ENCODE data around the gene RNF44.
"Not testable (repeated sequence)": the region's sequence is repeated elsewhere in the genome, so short reads cannot be mapped to it uniquely, and the experiment has no call there.

The RNF44 gene

DNA sequence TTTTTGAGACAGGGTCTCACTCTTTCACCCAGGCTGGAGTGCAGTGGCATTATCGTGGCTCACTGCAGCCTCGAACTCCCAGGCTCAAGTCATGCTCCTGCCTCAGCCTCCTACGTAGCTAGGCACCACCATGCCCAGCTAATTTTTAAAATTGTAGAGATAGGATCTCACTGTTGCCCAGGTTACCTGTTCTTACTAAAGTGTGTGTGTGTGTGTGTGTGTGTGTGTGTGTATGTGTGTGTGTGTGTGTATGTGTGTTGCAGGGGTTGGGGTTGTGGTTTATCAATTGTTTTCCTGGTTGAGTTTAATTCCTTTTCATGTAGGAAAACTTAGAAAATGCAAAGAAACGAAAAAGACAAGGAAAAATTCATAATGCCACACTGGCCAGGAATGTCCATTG, 21.8 kb downstream of the RNF44 start:
- DNase-seq = no peak

DNA sequence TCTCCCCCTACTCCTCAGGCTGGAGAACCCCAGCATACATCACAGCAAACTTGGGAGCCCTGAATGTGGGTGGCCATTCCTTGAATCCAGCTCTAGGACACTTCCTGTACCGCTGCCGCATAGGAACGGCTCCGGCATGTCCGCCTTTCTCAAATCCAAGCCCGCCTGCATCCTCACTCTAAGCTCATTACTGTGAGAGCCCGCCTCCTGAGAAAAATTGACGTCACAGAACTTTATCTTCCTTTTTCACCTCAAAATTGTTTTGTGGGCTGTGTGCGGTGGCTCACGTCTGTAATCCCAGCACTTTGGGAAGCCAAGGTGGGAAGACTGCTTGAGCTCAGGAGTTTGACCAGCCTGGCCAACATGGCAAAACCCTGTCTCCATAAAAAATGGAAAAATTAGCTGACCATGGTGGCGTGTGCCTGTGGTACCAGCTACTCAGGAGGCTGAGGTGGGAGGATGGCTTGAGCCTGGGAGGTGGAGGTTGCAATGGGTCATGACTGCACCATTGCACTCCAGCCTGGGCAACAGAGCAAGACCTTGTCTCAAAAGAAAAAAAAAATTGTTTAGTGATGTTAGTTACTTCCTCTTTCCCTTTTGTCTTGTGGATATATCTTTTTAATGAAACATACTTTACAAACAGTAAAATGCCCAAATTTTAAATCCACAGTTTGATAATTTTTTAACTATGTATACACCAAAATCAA, 22.8 kb downstream of the RNF44 start:
- no peak for DNase-seq

DNA sequence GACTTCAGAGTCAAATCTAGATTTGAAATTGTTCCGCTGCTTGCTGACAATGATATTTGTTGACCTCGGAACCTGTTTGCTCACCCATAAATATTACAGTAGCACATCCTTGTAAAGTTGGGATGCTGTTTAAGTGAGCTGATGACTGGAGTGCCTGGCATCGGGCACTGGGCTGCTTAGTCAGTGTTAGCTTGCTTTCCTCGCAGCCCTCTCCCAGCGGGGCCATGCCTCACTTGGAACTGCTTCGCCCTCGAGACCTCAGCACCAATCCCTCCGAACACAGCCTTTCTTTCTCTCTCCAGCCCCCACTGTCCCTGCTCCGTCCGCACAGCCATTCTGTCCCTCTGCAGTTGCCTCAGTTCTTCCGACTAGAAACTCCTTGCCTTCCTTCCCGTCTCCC, 23.4 kb downstream of the RNF44 start:
- DNase-seq = no peak

DNA sequence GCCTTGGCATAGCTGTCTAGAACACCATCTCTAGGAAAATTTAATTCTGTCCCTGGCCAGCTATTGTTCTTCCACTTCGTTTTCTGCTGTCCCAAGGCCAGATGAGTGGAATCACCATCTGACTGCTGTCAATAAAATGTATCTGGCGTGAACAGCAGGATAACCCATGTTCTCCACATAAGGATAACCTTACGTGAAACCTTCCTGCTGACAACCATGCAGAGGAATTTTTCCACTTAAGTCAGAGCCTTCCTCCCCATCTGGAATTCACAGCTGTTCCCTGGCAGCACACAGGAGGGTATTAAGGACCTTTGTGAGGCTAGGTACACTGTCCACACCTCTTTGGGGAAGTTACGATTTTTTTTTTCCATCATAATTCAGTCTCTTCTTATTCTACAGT, 28.6 kb downstream of the RNF44 start:
- DNase-seq = no peak

DNA sequence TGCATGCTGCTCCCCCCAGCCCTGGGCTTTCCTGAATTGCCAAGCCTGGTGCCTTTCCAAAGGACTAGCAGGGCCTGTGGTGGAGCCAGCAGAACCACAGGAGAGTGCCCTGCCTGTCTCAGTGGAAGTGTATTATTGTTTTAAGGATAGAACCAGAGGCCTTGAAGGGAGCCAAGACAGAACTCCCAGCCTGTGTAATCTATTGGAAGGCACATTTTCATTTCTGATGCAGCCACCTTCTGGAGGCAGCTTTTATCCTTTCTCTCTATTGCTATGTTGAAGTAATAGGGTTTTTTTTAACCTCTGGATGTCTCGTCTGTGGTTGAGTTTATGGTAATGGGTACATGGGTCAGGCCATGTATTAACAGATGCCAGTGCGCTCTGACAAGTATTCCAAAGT, 29.3 kb downstream of the RNF44 start:
- DNase-seq = no peak

DNA sequence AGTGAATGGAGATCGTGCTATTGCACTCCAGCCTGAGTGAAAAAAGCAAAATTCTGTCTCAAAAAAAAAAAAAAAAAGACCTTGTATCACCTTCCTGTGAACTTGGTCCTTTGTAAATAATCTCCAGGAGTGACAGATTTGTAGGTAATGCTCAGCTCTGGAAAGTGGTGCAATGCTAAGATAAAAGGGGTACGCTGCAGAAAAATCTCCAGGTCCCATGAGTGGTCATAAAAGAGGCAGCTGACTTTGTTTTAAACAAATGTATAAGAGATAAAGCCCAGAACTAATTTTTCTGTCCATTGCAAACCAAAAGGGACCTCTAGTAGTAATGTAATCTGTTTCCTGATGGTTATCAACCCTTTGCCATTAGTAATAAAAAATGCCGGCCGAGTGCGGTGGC, 33.7 kb downstream of the RNF44 start:
- DNase-seq = no peak

DNA sequence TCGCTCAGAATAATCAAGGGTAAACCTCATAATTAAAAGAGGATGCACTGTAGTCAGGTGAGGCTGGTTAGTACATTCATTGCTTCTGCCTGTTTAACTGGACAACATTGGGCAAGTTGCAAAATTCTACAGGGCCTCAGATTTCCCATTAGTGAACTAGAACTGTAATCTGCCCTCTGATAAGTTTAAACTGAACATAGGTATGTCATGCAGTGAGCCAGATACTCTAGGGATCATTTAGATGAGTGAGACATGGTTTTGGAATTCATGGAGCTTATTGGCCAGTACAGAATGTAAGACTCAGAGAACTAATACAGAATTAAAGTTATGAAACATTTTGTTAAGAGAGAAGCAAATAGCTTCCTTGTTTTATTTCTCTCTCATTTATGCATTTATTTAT, 35.9 kb downstream of the RNF44 start:
- no peak for DNase-seq

DNA sequence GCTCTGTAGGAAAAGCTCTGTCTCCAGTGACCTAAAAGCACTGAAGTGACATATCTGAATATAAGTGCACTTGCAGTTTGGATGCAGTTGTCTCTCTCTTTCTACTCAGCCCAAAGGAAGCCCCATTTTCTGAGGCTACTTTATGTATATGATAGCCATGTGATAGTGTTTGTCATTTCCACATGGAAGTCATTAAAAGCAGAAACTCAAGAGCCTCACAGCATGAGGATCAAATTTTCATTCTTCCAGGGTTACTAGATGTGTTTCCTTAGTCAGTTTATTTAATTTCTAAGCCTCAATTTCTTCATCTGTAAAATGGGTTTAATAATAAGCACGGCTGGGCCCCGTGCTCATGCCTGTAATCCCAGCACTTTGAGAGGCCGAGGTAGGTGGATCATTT, 36.7 kb downstream of the RNF44 start:
- DNase-seq = no peak

DNA sequence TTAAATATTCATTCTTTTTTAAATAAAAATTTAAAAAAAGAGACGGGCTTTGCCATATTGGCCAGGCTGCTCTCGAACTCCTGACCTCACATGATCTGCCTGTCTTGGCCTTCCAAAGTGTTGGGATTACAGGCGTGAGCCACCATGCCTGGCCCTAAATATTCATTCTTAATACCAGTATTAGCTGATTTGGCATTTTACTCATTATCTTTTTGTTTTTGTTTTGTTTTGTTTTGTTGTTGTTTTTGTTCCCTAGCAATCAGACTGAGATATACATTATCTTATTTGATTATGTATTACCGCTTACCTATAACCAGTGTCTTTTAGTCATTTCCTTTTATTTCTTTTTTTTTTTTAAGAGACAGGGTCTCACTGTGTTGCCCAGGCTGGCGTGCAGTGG, 37.9 kb downstream of the RNF44 start:
- no peak for DNase-seq

DNA sequence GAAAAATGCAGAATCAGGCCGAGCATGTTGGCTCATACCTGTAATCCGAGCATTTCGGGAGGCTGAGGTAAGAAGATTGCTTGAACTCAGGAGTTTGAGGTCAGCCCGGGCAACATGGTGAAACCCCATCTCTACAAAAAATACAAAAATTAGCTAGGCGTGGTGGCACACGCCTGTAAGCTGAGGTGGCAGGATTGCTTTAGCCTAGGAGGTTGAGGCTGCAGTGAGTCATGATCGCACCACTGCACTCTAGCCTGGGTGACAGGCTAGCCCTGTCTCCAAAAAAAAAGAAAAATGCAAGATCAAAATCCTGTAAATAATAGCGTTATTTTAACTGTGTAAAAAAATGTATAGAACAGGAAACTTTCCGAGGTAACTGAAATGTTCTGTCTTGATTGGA, 39.4 kb downstream of the RNF44 start:
- DNase-seq = no peak

DNA sequence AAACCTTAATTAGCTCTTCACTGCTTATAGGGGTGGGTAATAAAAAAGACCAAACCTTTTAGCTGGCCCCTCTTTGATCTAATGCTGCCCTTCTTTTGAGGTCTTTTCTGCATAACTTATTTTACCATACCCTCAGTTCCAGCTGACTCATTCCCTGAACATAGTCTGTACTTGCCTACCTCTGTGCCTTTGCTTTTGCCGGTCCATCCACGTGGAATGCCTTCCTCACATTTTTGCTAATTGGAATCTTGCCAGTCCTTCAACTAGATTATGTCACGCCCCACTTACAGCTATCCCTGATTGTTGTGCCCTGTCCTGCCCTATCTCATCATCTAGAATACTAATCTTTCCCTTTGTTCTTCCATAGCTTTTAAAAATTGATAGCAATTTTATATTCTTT, 44.8 kb downstream of the RNF44 start:
- no peak for DNase-seq

DNA sequence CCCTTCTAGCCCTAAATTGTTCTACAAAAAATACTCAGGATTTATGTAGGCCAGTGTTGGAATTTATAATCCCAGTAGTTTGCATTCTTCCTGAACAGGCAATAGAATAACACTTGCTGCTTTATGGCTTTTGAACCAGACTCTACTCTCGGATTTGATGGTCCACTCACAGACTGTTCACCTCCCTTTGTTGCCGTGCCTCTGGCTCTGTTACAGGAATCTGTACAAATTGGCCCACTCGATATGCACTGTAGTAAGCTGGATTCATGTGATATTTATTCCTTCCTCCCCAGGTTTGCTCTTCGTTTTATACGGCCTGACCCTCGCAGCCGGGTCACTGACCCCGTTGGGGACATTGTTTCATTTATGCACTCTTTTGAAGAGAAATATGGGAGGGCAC, 45.3 kb downstream of the RNF44 start:
- DNase-seq = no peak

DNA sequence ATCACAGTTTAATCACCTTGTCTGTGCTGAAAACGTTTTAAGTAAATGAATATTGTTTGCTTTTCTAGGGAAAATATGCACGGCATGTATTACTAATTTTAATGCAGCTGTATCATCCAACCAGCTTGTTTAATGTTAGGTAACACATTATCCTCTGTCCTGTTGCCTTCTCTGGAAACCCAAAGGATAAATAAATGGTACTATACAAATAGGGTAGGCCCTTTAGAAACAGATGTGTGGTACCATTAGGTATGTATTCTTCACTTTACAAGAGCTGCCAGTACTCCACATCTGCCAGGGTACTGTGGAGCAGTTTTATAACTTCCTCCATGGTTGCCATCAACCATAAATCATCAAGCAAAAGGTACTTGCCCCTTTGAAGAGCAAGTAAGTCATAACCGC, 46.1 kb downstream of the RNF44 start:
- no peak for DNase-seq

DNA sequence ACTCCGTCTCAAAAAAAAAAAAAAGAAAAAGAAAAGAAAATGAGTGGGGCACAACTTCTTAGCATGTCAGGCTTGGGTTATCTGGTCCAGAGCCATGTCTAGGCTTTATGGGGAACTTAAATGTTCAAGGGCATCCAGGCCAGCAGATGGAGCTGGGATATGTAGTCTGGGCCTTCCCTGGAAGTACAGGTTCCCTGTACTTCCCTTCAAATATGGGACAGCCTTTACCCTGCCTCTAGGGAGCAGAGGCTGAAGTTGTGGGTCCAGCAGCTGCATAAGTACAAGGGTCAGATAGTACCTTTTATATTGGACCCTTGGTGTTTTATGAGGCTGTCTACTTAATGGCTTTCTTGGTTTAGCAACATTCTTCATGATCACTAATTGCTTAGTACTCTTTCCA, 46.9 kb downstream of the RNF44 start:
- DNase-seq = no peak

DNA sequence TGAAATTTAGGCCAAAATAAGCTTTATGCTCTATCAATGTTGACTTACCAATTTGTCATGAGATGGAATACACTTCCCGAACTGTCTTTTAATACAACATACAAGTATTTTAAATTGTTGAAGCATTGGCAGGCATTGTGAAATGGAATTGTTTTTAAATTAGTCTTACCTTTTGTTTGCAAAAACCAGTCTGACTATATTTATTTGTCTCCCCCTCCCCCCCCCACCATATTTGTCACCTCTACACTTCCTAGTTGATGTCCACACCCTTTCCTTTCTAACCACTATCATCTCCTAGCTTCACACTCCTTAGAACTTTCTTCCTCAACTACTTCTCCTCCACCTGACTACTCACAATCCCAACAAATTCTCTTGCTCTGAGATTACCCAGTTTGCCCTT, 48.1 kb downstream of the RNF44 start:
- no peak for DNase-seq

DNA sequence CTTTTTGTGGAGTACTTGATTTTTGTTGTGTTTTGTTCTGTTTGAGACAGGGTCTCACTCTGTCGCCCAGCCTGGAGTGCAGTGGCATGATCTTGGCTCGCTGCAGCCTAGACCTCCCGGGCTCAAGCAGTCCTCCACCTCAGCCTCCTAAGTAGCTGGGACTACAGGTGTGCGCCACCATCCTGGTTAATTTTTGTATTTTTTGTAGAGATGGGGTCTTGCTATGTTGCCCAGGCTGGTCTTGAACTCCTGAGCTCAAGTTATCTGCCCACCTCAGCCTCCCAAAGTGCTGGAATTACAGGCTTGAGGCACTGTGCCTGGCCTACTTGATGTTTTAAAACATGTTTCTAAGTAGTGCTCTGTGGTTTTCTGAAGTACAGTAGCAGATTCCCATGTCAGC, 50.0 kb downstream of the RNF44 start:
- DNase-seq = not testable (repeated sequence)

DNA sequence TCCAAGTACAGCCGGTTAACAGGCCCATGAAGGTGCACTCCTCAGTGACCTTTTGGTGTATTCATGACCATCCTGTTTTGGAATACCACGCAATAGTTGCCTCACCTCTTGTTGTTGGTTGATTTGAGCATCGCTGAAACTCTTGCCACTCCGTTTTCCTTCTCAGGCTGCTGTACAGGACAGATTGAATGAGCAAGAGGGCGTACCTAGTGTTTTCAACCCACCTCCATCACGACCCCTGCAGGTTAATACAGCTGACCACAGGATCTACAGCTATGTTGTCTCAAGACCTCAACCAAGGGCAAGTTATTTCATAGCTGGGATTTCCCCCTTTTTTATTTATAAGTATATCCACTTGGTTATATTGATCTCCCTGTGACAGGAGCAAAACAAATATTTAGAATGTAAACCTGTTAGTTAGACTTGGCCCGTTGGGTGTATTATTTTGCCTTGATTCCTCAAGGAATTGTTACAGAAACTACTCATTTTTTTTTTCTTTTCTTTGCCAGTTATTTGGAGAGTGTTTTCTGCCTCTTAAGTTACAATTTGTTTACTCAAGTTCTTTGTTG, 50.9 kb downstream of the RNF44 start:
- no peak for DNase-seq

DNA sequence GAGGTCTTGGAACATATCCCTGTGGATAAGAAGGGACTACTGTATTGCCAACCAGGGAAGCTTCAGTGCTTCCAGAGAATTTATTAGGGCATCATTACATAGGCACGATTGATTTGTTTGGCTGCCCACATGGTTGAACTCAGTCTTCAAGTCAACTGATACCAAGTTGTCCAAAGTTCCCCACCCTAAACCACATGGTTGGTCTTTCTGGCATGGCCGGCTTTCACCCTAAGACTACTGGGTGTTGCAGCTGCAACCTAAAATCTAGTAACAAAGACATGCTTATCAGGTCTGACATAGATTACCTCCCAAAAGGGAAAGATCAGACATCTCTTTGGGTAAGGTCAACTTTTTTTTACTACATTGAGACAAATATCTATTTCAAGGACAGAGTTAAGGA, 52.0 kb downstream of the RNF44 start:
- no peak for DNase-seq

DNA sequence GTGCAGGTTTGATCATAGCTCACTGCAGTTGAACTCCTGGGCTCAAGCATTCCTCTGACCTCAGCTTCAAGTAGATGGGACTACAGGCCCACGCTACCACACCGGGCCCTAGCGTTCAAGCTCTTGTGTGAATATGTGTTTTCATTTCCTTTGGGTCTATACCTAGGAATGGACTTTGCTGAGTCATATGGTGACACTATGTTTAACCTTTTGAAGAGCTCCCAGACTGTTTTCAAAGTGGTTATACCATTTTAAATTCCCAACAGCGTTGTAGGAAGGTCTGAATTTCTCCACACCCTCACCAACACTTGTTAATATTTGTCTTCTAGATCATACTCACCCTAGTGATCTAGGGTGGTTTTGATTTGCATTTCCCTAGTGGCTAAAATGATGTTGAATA, 55.5 kb downstream of the RNF44 start:
- no peak for DNase-seq
